Trophoblast cell (in vitro differentiated cells and primary cell): ENCODE measurements around the gene SBSN.

Experiments
- DNase-seq, 2 donors: peaks; one replicate each; pipeline ENCODE4 v3.0.0-alpha.2; 2016
- H2AFZ ChIP-seq: 2 replicates; pipeline ENCODE4 v1.6.1; 2013; ENCODE audit warnings: low read length, moderate library complexity, mild to moderate bottlenecking; ENCODE audit not compliant: insufficient read depth, poor library complexity
- H2AK5ac ChIP-seq: 2 replicates; pipeline ENCODE4 v1.6.1; 2013; ENCODE audit warnings: mild to moderate bottlenecking, low read length
- H2BK120ac ChIP-seq: 2 replicates; pipeline ENCODE4 v1.6.1; 2013; ENCODE audit warnings: low read length, mild to moderate bottlenecking, moderate library complexity; ENCODE audit not compliant: insufficient read depth, poor library complexity
- H2BK12ac ChIP-seq: 2 replicates; pipeline ENCODE4 v1.6.1; 2013; ENCODE audit warnings: mild to moderate bottlenecking, low read length, moderate library complexity
- H2BK5ac ChIP-seq: 2 replicates; pipeline ENCODE4 v1.6.1; 2013; ENCODE audit warnings: low read length, low read depth, moderate library complexity, mild to moderate bottlenecking; ENCODE audit not compliant: poor library complexity
- H3K14ac ChIP-seq: 2 replicates; pipeline ENCODE4 v1.6.1; 2013; ENCODE audit warnings: mild to moderate bottlenecking, low read length
- H3K18ac ChIP-seq: 2 replicates; pipeline ENCODE4 v1.6.1; 2013; ENCODE audit warnings: mild to moderate bottlenecking, low read length
- H3K23ac ChIP-seq: 2 replicates; pipeline ENCODE4 v1.6.1; 2013; ENCODE audit warnings: low read length
- H3K27ac ChIP-seq: 2 replicates; pipeline ENCODE4 v1.5.1; 2013; ENCODE audit warnings: low read depth, mild to moderate bottlenecking, inconsistent platforms, low read length, moderate library complexity
- H3K27me3 ChIP-seq: 2 replicates; pipeline ENCODE4 v1.6.1; 2013; ENCODE audit warnings: inconsistent platforms, mild to moderate bottlenecking, low read length, moderate library complexity; ENCODE audit not compliant: insufficient read depth
- H3K36me3 ChIP-seq, 2 experiments: 1 replicate in 1 of 2; 2 replicates in 1 of 2; pipeline ENCODE4 v1.6.1; 2013; ENCODE audit warnings: low read length in 2 of 2, mild to moderate bottlenecking in 2 of 2, moderate library complexity in 1 of 2; ENCODE audit not compliant: insufficient read depth in 2 of 2, control insufficient read depth in 1 of 2
- H3K4ac ChIP-seq: 2 replicates; pipeline ENCODE4 v1.6.1; 2013; ENCODE audit warnings: low read depth, mild to moderate bottlenecking, low read length, moderate library complexity
- H3K4me1 ChIP-seq, 2 experiments: 1 replicate in 1 of 2; 2 replicates in 1 of 2; pipeline ENCODE4 v1.6.1; 2013; ENCODE audit warnings: low read length in 2 of 2, mild to moderate bottlenecking in 2 of 2, moderate library complexity in 1 of 2; ENCODE audit not compliant: insufficient read depth in 2 of 2, control insufficient read depth in 1 of 2
- H3K4me2 ChIP-seq: 2 replicates; pipeline ENCODE4 v1.6.1; 2013; ENCODE audit warnings: inconsistent platforms, mild to moderate bottlenecking, low read length, moderate library complexity
- H3K4me3 ChIP-seq: 2 replicates; pipeline ENCODE4 v1.5.1; 2013; ENCODE audit warnings: mild to moderate bottlenecking, low read depth, low read length, inconsistent platforms
- H3K79me1 ChIP-seq: one replicate; pipeline ENCODE4 v1.6.1; 2013; ENCODE audit warnings: low read length
- H3K79me2 ChIP-seq: 2 replicates; pipeline ENCODE4 v1.6.1; 2013; ENCODE audit warnings: low read length, mild to moderate bottlenecking; ENCODE audit not compliant: control insufficient read depth, insufficient read depth, poor library complexity
- H3K9ac ChIP-seq: 2 replicates; pipeline ENCODE4 v1.6.1; 2013; ENCODE audit warnings: mild to moderate bottlenecking, low read length
- H3K9me3 ChIP-seq: 2 replicates; pipeline ENCODE4 v1.6.1; 2013; ENCODE audit warnings: low read depth, mild to moderate bottlenecking, control low read depth, inconsistent platforms, low read length; ENCODE audit not compliant: insufficient read depth
- H4K12ac ChIP-seq: 2 replicates; pipeline ENCODE4 v1.6.1; 2013; ENCODE audit warnings: low read depth, mild to moderate bottlenecking, low read length, moderate library complexity
- H4K8ac ChIP-seq: 2 replicates; pipeline ENCODE4 v1.6.1; 2013; ENCODE audit warnings: low read depth, mild to moderate bottlenecking, low read length, moderate library complexity
- H4K91ac ChIP-seq: one replicate; pipeline ENCODE4 v1.6.1; 2013; ENCODE audit warnings: low read depth, mild to moderate bottlenecking, low read length, moderate library complexity
- WGBS: extraction: QIAGEN DNeasy Blood & Tissue Kit; methylation state at CpG from one replicate; pipeline ENCODE4 v1.1.7; 2013; ENCODE audit warnings: missing lambda C conversion rate; ENCODE audit not compliant: insufficient read length, insufficient coverage; ENCODE audit errors: extremely low coverage; 5-methylcytosine and 5-hydroxymethylcytosine counted together

Gene SBSN

GRCh38 chr19:35539314-35539713 is 11.2 kb upstream of the SBSN start:
- Histone ChIP-seq H3K4me2 (no peak overlapping the region), H4K8ac (no peak overlapping the region), H4K91ac (no peak overlapping the region), H2BK12ac (no peak overlapping the region), H4K12ac (no peak overlapping the region), H3K79me2 (no peaks in the 10 kb centered on the region), H3K27me3 (no peaks in the 10 kb centered on the region), H2BK120ac (no peak overlapping the region), H3K14ac (no peak overlapping the region), H2AK5ac (no peak overlapping the region), H2AFZ (no peak overlapping the region), H3K4me3 (no peak overlapping the region), H2BK5ac (no peak overlapping the region), H3K36me3 (peaks cover 7 to 12% of the 10 kb centered on the region in 2 experiments), H3K27ac (no peak overlapping the region), H3K4ac (no peak overlapping the region), H3K79me1 (no peaks in the 10 kb centered on the region), H3K23ac (no peak overlapping the region), H3K18ac (no peak overlapping the region), H3K9ac (no peak overlapping the region), H3K9me3 (no peaks in the 10 kb centered on the region), H3K4me1 (peaks cover under 1 to 1% of the 10 kb centered on the region in 2 experiments)
- WGBS: no CpG with 5 or more reads among the region's 6 CpGs
- DNase-seq: no peak

DNA sequence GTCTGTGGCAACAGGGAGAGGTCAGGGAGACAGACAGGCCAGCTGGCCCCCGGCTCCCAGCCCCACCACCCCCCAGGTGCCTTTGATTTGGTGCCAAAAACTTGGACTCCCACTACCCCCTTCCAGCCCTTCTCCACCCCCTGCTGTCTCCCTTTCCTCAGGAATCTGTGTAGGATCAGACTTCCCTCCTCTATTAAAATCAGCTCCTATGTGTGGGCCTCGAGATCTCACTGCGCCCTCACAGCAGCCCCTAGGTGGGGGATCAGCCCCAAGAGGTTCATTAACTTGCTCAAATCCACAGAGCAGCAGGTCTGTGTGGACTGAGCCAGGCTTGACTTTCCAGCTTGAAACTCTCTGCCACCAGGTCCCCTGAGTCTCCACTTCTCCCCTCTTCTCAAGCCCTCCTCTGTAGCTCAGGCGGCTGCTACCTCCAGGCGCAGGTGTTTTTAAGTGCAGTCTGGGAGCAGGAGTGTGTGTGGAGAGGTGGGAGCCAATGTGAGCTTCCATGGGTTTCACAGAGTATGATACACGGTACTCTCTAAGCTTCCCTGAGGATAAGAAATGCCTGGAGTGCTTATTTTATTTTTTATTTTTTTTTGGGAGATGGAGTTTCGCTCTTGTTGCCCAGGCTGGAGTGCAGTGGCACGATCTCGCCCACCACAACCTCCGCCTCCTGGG is 6.8 kb upstream of the SBSN start:
- no peaks in the 10 kb centered on the region for H3K79me2 ChIP-seq
- no CpG with 5 or more reads among the region's 10 CpGs for WGBS
- no peak overlapping the region for H3K9ac ChIP-seq

GRCh38 chr19:35533822-35534392 is 5.8 kb upstream of the SBSN start:
- Histone ChIP-seq H2AFZ (no peak overlapping the region), H3K18ac (no peak overlapping the region), H2BK120ac (no peak overlapping the region), H3K36me3 (no peaks in the 10 kb centered on the region), H3K4me2 (peak overlapping the region; percentile 49), H3K4me1 (peaks cover 0 to 3% of the 10 kb centered on the region in 2 experiments), H3K27ac (no peak overlapping the region), H3K27me3 (peaks cover 2% of the 10 kb centered on the region), H3K79me1 (no peaks in the 10 kb centered on the region), H4K8ac (no peak overlapping the region), H3K9ac (no peak overlapping the region), H3K9me3 (peaks cover 6% of the 10 kb centered on the region), H2BK12ac (no peak overlapping the region), H3K14ac (no peak overlapping the region), H4K12ac (no peak overlapping the region), H3K4ac (no peak overlapping the region), H3K4me3 (no peak overlapping the region), H3K79me2 (no peaks in the 10 kb centered on the region), H2BK5ac (no peak overlapping the region), H4K91ac (no peak overlapping the region), H2AK5ac (no peak overlapping the region), H3K23ac (no peak overlapping the region)
- no CpG with 5 or more reads among the region's 30 CpGs for WGBS
- DNase-seq: peak in 1 of 2 donors; percentile 36

More for the DNA sequence above, 6.8 kb upstream of the SBSN start:
- no peak overlapping the region for H3K4me3 ChIP-seq
- no peak overlapping the region for H3K18ac ChIP-seq
- H2BK120ac ChIP-seq: no peak overlapping the region
- H3K14ac ChIP-seq: no peak overlapping the region
- no peak overlapping the region for H2AFZ ChIP-seq
- DNase-seq: no peak
- no peak overlapping the region for H3K23ac ChIP-seq
- peaks cover 0 to 3% of the 10 kb centered on the region in 2 experiments for H3K4me1 ChIP-seq
- no peak overlapping the region for H3K4me2 ChIP-seq
- peaks cover under 1 to 3% of the 10 kb centered on the region in 2 experiments for H3K36me3 ChIP-seq
- H4K12ac ChIP-seq: no peak overlapping the region
- no peak overlapping the region for H2BK5ac ChIP-seq
- peaks cover 6% of the 10 kb centered on the region for H3K9me3 ChIP-seq
- H2AK5ac ChIP-seq: no peak overlapping the region
- H4K91ac ChIP-seq: no peak overlapping the region
- peaks cover 2% of the 10 kb centered on the region for H3K27me3 ChIP-seq
- no peak overlapping the region for H2BK12ac ChIP-seq
- H3K4ac ChIP-seq: no peak overlapping the region
- no peaks in the 10 kb centered on the region for H3K79me1 ChIP-seq
- no peak overlapping the region for H4K8ac ChIP-seq
- no peak overlapping the region for H3K27ac ChIP-seq

- Histone ChIP-seq H2AFZ (no peak within 1 kb of the TSS), H3K18ac (no peak within 1 kb of the TSS), H2AK5ac (no peak within 1 kb of the TSS), H3K23ac (no peak within 1 kb of the TSS), H2BK12ac (no peak within 1 kb of the TSS), H3K9me3 (peaks cover 8% of the 10 kb centered on the region), H2BK5ac (no peak within 1 kb of the TSS), H3K4me1 (peaks cover 0 to 3% of the 10 kb centered on the region in 2 experiments), H3K79me2 (no peaks in the 10 kb centered on the region), H4K8ac (no peak within 1 kb of the TSS), H3K27ac (no peak within 1 kb of the TSS), H3K36me3 (no peaks in the 10 kb centered on the region), H3K4me3 (no peak within 1 kb of the TSS), H4K12ac (no peak within 1 kb of the TSS), H3K4ac (no peak within 1 kb of the TSS), H3K79me1 (no peaks in the 10 kb centered on the region), H3K14ac (no peak within 1 kb of the TSS), H3K4me2 (peak within 1 kb of the TSS; percentile 49), H3K27me3 (peaks cover 2% of the 10 kb centered on the region), H4K91ac (no peak within 1 kb of the TSS), H3K9ac (no peak within 1 kb of the TSS), H2BK120ac (no peak within 1 kb of the TSS)
- peak in 1 of 2 donors; percentile 10 for DNase-seq
- WGBS: no CpG with 5 or more reads among the region's 39 CpGs
Observed at GRCh38 chr19:35533201-35533821, 5.2 kb upstream of the SBSN start, which contains the start of gene GAPDHS. GAPDHS (plus strand) TSS chr19:35533456; CDS start chr19:35533528, 72 bp downstream.
